Central memory CD8-positive, alpha-beta T cell (primary cell): ENCODE data around the gene CHRNA4.

Experiments used
- ATAC-seq: fragments of 150-1000 bp; cut with Tn5 transposase; replicated peaks from 2 replicates; pipeline ENCODE4 v1.10.0; 2022; ENCODE audit warnings: mild to moderate bottlenecking, moderate FRiP score, moderate number of reproducible peaks; ENCODE audit not compliant: poor library complexity, severe bottlenecking; ENCODE audit errors: extremely low read depth
- DNase-seq, 2 donors: peaks; one replicate each; pipeline ENCODE4 v3.0.0; 2021; ENCODE audit warnings: low spot score in 2 of 2
- H3K27ac Mint-ChIP-seq: one replicate; pipeline ENCODE4 v1.8.0; 2022; ENCODE audit warnings: low read depth, mild to moderate bottlenecking, moderate library complexity, mixed read lengths
- H3K27me3 Mint-ChIP-seq: one replicate; pipeline ENCODE4 v1.8.0; 2022; ENCODE audit warnings: mixed read lengths
- H3K36me3 Mint-ChIP-seq: one replicate; pipeline ENCODE4 v1.8.0; 2022; ENCODE audit warnings: mild to moderate bottlenecking, moderate library complexity, mixed read lengths; ENCODE audit not compliant: insufficient read depth
- H3K4me1 Mint-ChIP-seq: one replicate; pipeline ENCODE4 v1.8.0; 2022; ENCODE audit warnings: mixed read lengths
- H3K4me3 Mint-ChIP-seq: one replicate; pipeline ENCODE4 v1.8.0; 2022; ENCODE audit warnings: mild to moderate bottlenecking, moderate library complexity, mixed read lengths
- H3K9me3 Mint-ChIP-seq: one replicate; pipeline ENCODE4 v1.8.0; 2022; ENCODE audit warnings: mixed read lengths

Gene CHRNA4

GRCh38 chr20:63351326-63351700 lies 9.8 kb downstream of the CHRNA4 start:
- no peaks in the 10 kb centered on the region for H3K27me3 Mint-ChIP-seq
- no peak for ATAC-seq
- no peaks in the 10 kb centered on the region for H3K4me1 Mint-ChIP-seq

DNA sequence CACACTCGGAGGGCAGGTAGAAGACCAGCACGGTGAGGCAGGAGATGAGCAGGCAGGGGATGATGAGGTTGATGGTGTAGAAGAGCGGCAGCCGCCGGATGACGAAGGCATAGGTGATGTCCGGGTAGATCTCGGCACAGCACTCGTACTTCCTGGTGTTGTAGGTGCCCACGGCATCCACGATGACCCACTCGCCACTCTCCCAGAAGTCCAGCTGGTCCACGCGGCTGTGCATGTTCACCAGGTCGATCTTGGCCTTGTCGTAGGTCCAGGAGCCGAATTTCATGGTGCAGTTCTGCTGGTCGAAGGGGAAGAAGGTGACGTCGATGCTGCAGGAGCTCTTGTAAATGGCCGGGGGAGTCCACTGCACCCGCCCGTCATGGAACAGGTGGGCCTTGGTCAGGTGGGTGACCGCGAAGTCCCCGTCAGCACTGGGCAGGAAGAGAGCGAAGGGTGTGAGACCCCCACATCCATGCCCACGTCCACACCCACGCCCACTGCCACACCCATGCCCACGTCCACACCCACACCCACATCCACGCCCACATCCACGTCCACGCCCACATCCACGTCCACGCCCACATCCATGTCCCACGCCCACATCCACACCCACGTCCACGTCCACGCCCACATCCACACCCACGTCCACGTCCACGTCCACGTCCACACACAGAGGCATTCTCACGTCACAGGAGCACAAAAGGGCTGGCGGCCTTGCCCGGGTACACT lies 10.4 kb downstream of the CHRNA4 start:
- no peak for ATAC-seq
- Mint-ChIP-seq H3K27ac (no peak overlapping the region), H3K27me3 (no peaks in the 10 kb centered on the region)

More at GRCh38 chr20:63351326-63351700, 9.8 kb downstream of the CHRNA4 start:
- no peaks in the 10 kb centered on the region for H3K9me3 Mint-ChIP-seq
- H3K27ac Mint-ChIP-seq: no peak overlapping the region
- H3K36me3 Mint-ChIP-seq: no peaks in the 10 kb centered on the region
- DNase-seq: no peak
- no peak overlapping the region for H3K4me3 Mint-ChIP-seq

GRCh38 chr20:63350196-63350595 lies 11.0 kb downstream of the CHRNA4 start:
- DNase-seq (no peak), ATAC-seq (no peak)
- Mint-ChIP-seq H3K4me3 (no peak overlapping the region), H3K36me3 (no peaks in the 10 kb centered on the region), H3K27ac (no peak overlapping the region), H3K27me3 (no peaks in the 10 kb centered on the region), H3K4me1 (no peaks in the 10 kb centered on the region), H3K9me3 (no peaks in the 10 kb centered on the region)

More for the DNA sequence above, 10.4 kb downstream of the CHRNA4 start:
- H3K9me3 Mint-ChIP-seq: no peaks in the 10 kb centered on the region
- no peaks in the 10 kb centered on the region for H3K36me3 Mint-ChIP-seq
- no peak overlapping the region for H3K4me3 Mint-ChIP-seq
- no peaks in the 10 kb centered on the region for H3K4me1 Mint-ChIP-seq
- DNase-seq: no peak

DNA sequence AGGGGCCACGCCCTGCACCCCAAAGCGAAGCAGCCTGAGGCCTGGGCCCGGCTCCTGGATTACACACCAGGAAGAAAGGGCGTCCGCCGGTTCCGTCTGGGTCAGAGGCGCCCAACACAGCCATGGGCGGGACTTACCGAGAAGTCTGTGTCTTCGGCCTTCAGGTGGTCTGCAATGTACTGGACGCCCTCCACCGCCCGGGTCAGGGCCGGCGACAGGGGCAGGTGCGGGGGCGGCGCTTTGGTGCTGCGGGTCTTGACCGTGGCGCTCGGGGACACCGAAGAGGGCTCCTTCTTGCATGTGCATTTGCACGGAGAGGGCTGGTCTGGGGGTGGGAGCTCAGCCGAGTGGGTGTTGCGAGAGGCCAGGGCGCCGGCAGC lies 11.6 kb downstream of the CHRNA4 start:
- Mint-ChIP-seq H3K4me3 (no peak overlapping the region), H3K36me3 (no peaks in the 10 kb centered on the region), H3K27me3 (no peaks in the 10 kb centered on the region), H3K4me1 (no peaks in the 10 kb centered on the region), H3K9me3 (no peaks in the 10 kb centered on the region), H3K27ac (no peak overlapping the region)
- no peak for ATAC-seq
- DNase-seq: no peak

DNA sequence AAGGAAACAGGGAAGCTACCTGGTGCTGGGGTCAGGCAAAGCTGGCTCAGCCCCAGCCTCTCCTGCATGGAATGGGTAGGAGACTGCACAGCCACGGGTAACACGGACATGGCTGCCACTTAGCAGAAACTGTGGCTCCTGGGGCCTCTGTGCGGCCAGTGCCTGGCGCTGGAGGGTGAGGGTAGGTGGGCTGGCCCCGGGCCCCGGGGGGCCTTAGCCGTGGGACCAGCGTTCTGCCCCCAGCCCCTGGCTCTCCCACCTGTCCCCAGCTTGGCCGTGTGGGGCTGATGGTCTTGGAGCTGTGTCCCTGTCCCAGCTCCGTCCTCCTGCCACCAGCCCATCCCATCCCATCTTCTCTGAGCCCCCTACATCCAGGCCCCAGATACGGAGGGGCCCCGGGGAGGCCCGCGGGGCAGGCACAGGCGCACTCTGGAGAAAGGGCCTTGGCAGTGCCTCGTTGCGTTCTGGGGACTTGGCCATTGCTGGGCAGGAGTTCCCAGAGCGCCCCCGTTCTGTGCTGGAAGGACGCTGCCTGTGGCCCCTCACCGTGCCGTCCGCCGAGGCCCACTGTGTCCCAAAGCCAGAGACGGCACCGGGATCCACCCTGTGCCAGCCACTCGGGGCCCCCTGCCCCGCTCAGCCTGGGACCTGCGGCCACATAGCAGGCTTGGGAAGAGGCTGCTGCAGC lies 12.2 kb downstream of the CHRNA4 start:
- Mint-ChIP-seq H3K36me3 (no peaks in the 10 kb centered on the region), H3K4me3 (no peak overlapping the region), H3K27me3 (no peaks in the 10 kb centered on the region), H3K9me3 (no peaks in the 10 kb centered on the region), H3K27ac (no peak overlapping the region), H3K4me1 (no peaks in the 10 kb centered on the region)
- DNase-seq (no peak), ATAC-seq (no peak)

- Mint-ChIP-seq H3K27me3 (no peaks in the 10 kb centered on the region), H3K36me3 (no peaks in the 10 kb centered on the region), H3K4me3 (no peak overlapping the region), H3K27ac (no peak overlapping the region), H3K4me1 (no peaks in the 10 kb centered on the region), H3K9me3 (no peaks in the 10 kb centered on the region)
- no peak for ATAC-seq
- no peak for DNase-seq
Measured at GRCh38 chr20:63347950-63348827, 13.0 kb downstream of the CHRNA4 start.

GRCh38 chr20:63347081-63347741 lies 13.9 kb downstream of the CHRNA4 start:
- peaks cover 3% of the 10 kb centered on the region for H3K27me3 Mint-ChIP-seq
- no peak overlapping the region for H3K4me3 Mint-ChIP-seq
- ATAC-seq (no peak), DNase-seq (no peak)
- no peaks in the 10 kb centered on the region for H3K9me3 Mint-ChIP-seq
- no peak overlapping the region for H3K27ac Mint-ChIP-seq
- H3K36me3 Mint-ChIP-seq: peaks cover under 1% of the 10 kb centered on the region
- no peaks in the 10 kb centered on the region for H3K4me1 Mint-ChIP-seq

GRCh38 chr20:63346131-63347080 lies 14.7 kb downstream of the CHRNA4 start:
- ATAC-seq: no peak
- Mint-ChIP-seq H3K27ac (no peak overlapping the region), H3K4me1 (no peaks in the 10 kb centered on the region), H3K36me3 (peaks cover 2% of the 10 kb centered on the region), H3K27me3 (peaks cover 11% of the 10 kb centered on the region), H3K4me3 (no peak overlapping the region), H3K9me3 (no peaks in the 10 kb centered on the region)
- DNase-seq: no peak

GRCh38 chr20:63345328-63346100 lies 15.6 kb downstream of the CHRNA4 start:
- H3K4me1 Mint-ChIP-seq: no peaks in the 10 kb centered on the region
- peaks cover 2% of the 10 kb centered on the region for H3K36me3 Mint-ChIP-seq
- H3K27ac Mint-ChIP-seq: no peak overlapping the region
- ATAC-seq: no peak
- peaks cover 20% of the 10 kb centered on the region for H3K27me3 Mint-ChIP-seq
- no peak for DNase-seq
- H3K4me3 Mint-ChIP-seq: no peak overlapping the region
- H3K9me3 Mint-ChIP-seq: no peaks in the 10 kb centered on the region

DNA sequence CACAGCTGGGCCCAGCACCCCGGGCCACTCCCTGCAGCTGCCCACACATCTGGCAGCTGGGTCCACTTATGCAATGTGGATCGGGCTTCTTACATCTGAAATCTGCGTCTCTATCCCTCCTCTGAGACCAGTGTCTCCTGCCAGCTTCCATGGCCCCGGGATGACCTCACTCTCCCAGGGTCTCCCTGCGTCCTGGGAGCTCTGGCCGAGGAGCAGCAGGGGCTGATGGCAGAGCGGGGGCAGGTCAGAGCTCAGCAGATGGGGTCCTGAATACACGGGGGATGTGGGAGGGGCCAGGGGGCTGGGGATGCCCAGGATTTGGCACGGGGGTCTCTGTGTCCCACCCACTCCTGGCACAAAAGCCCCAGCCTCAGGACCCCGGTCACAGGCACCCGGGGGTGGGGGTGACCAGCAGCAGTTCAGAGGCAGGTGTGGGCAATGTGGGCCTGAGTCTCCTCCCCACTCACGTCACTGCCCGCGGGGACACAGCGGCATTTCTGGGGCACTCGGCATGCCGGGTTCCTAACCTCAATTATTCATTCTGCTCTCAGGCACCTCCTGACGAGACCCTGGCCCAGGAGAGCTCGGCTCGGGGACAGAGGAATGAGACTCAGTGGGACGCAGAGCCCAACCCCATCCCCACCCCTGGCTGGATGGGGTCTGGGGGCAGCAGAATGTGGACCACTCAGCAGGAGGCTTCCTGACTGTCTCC lies 16.4 kb downstream of the CHRNA4 start:
- H3K9me3 Mint-ChIP-seq: no peaks in the 10 kb centered on the region
- no peak overlapping the region for H3K4me3 Mint-ChIP-seq
- peaks cover 20% of the 10 kb centered on the region for H3K27me3 Mint-ChIP-seq
- no peak overlapping the region for H3K27ac Mint-ChIP-seq
- no peak for DNase-seq
- peaks cover 4% of the 10 kb centered on the region for H3K36me3 Mint-ChIP-seq
- no peak for ATAC-seq
- H3K4me1 Mint-ChIP-seq: no peaks in the 10 kb centered on the region
